Effector CD8-positive, alpha-beta T cell (primary cell): ENCODE data around the gene CENPX.
"Not testable (repeated sequence)": the region's sequence is repeated elsewhere in the genome, so short reads cannot be mapped to it uniquely, and the experiment has no call there.

Source experiments
- DNase-seq: peaks from one replicate; lab custom pipeline; 2025; lab: John Stamatoyannopoulos, UW

CENPX gene

GRCh38 chr17:82039695-82040299, 17.1 kb upstream of the CENPX start:
- no peak for DNase-seq

- DNase-seq = not testable (repeated sequence)
Observed at GRCh38 chr17:82038796-82039409, 16.2 kb upstream of the CENPX start.

- no peak for DNase-seq
Observed at GRCh38 chr17:82037889-82038195, 15.2 kb upstream of the CENPX start.

- DNase-seq = peak; percentile 92
Observed at GRCh38 chr17:82037092-82037888, 14.6 kb upstream of the CENPX start, which contains the start of gene DCXR. TSS of gene DCXR (minus strand) at chr17:82037697. CDS start at chr17:82037682, 15 bp downstream.

- DNase-seq = no peak
Observed at GRCh38 chr17:82036634-82037091, 14.0 kb upstream of the CENPX start.

- no peak for DNase-seq
Observed at GRCh38 chr17:82035956-82036633, 13.4 kb upstream of the CENPX start.

GRCh38 chr17:82035488-82035887, 12.8 kb upstream of the CENPX start:
- no peak for DNase-seq

- no peak for DNase-seq
Observed at GRCh38 chr17:82034371-82035011, 11.8 kb upstream of the CENPX start.

- no peak for DNase-seq
Observed at GRCh38 chr17:82033359-82034085, 10.8 kb upstream of the CENPX start.

- no peak for DNase-seq
Observed at GRCh38 chr17:82031885-82032627, 9.4 kb upstream of the CENPX start.

- DNase-seq = no peak
Observed at GRCh38 chr17:82031303-82031884, 8.7 kb upstream of the CENPX start, which contains the start of gene RAC3. TSS of gene RAC3 (plus strand) at chr17:82031678. CDS start at chr17:82031762, 84 bp downstream.

GRCh38 chr17:82030470-82031302, 8.0 kb upstream of the CENPX start:
- DNase-seq = peak; percentile 72

- DNase-seq = no peak
Observed at GRCh38 chr17:82029990-82030469, 7.4 kb upstream of the CENPX start.

GRCh38 chr17:82029391-82029790, 6.7 kb upstream of the CENPX start:
- no peak for DNase-seq

GRCh38 chr17:82028966-82029365, 6.3 kb upstream of the CENPX start:
- DNase-seq = no peak

GRCh38 chr17:82028246-82028645, 5.6 kb upstream of the CENPX start:
- no peak for DNase-seq

- no peak for DNase-seq
Observed at GRCh38 chr17:82025401-82026107, 2.9 kb upstream of the CENPX start.

- no peak for DNase-seq
Observed at GRCh38 chr17:82024859-82025258, 2.2 kb upstream of the CENPX start.
